Measurements from ENCODE around the gene TBC1D2B. TPM values are rescaled to one million over a fixed set of nuclear protein-coding genes. Genes with fewer than 3 reads are reported as not detected.

Gene TBC1D2B
- total RNA-seq, 1 experiment from 2014 or later = 50.0 TPM

GRCh38 chr15:78108300-78109084 lies 31.0 kb upstream of the TBC1D2B start:
- Mint-ChIP-seq H3K36me3 (ENCODE audit: insufficient read depth, unreplicated experiment) (peaks cover 4% of the 10 kb centered on the region), H3K4me1 (ENCODE audit: low read depth, unreplicated experiment) (peaks cover 17% of the 10 kb centered on the region), H3K9me3 (ENCODE audit: low read depth, unreplicated experiment) (no peaks in the 10 kb centered on the region), H3K27ac (ENCODE audit: unreplicated experiment) (no peak overlapping the region), H3K27me3 (ENCODE audit: unreplicated experiment) (no peaks in the 10 kb centered on the region), H3K4me3 (ENCODE audit: low read depth, unreplicated experiment) (no peak overlapping the region)
- CTCF ChIA-PET = interaction anchor here (0.5 to 3.8 kb wide), 30 partner anchors 9 to 358 kb away, joined by 3 to 40 read pairs (median 4); partner anchors contain the start of gene CIB2
- no TSS peak for BruUV-seq (replicated peaks)
- peak; percentile 98 for TF ChIP-seq CTCF (IDR thresholded peaks at IDR 0.05; ENCODE audit: unreplicated experiment)
- DNase-seq = peak; percentile 92
- intact Hi-C loops (cut with micrococcal nuclease; ENCODE audit: unreplicated experiment) = loop anchor here (1.0 kb wide), 2 partner anchors 141 to 149 kb away; no protein-coding TSS in a partner anchor

- intact Hi-C loops (cut with micrococcal nuclease; ENCODE audit: unreplicated experiment) = no loop called here
- DNase-seq = no peak
- no peak overlapping the region for H3K27ac Mint-ChIP-seq (ENCODE audit: unreplicated experiment)
- CTCF ChIA-PET = interaction anchor here (1.1 to 3.8 kb wide), 8 partner anchors 39 to 205 kb away, joined by 4 to 40 read pairs (median 4); no protein-coding TSS in a partner anchor
- H3K36me3 Mint-ChIP-seq (ENCODE audit: insufficient read depth, unreplicated experiment) = peaks cover 4% of the 10 kb centered on the region
- peaks cover 17% of the 10 kb centered on the region for H3K4me1 Mint-ChIP-seq (ENCODE audit: low read depth, unreplicated experiment)
- no TSS peak for BruUV-seq (replicated peaks)
- H3K9me3 Mint-ChIP-seq (ENCODE audit: low read depth, unreplicated experiment) = no peaks in the 10 kb centered on the region
- no peak for TF ChIP-seq CTCF (IDR thresholded peaks at IDR 0.05; ENCODE audit: unreplicated experiment)
- H3K4me3 Mint-ChIP-seq (ENCODE audit: low read depth, unreplicated experiment) = no peak overlapping the region
- H3K27me3 Mint-ChIP-seq (ENCODE audit: unreplicated experiment) = no peaks in the 10 kb centered on the region
Observed at GRCh38 chr15:78107471-78107870, 30.0 kb upstream of the TBC1D2B start.

GRCh38 chr15:78105476-78106241 lies 28.1 kb upstream of the TBC1D2B start:
- Mint-ChIP-seq H3K27me3 (ENCODE audit: unreplicated experiment) (no peaks in the 10 kb centered on the region), H3K9me3 (ENCODE audit: low read depth, unreplicated experiment) (no peaks in the 10 kb centered on the region), H3K4me1 (ENCODE audit: low read depth, unreplicated experiment) (peaks cover 17% of the 10 kb centered on the region), H3K4me3 (ENCODE audit: low read depth, unreplicated experiment) (no peak overlapping the region), H3K27ac (ENCODE audit: unreplicated experiment) (no peak overlapping the region), H3K36me3 (ENCODE audit: insufficient read depth, unreplicated experiment) (peaks cover 4% of the 10 kb centered on the region)
- intact Hi-C loops (cut with micrococcal nuclease; ENCODE audit: unreplicated experiment) = no loop called here
- no peak for DNase-seq
- CTCF ChIA-PET = interaction anchor here (1.1 kb wide), 1 partner anchor 82 kb away, joined by 4 read pairs; no protein-coding TSS in a partner anchor
- no peak for TF ChIP-seq CTCF (IDR thresholded peaks at IDR 0.05; ENCODE audit: unreplicated experiment)
- BruUV-seq (replicated peaks) = no TSS peak

GRCh38 chr15:78104566-78105475 lies 27.3 kb upstream of the TBC1D2B start:
- Mint-ChIP-seq H3K4me1 (ENCODE audit: low read depth, unreplicated experiment) (peaks cover 17% of the 10 kb centered on the region), H3K36me3 (ENCODE audit: insufficient read depth, unreplicated experiment) (peaks cover 4% of the 10 kb centered on the region), H3K27me3 (ENCODE audit: unreplicated experiment) (no peaks in the 10 kb centered on the region), H3K27ac (ENCODE audit: unreplicated experiment) (no peak overlapping the region), H3K4me3 (ENCODE audit: low read depth, unreplicated experiment) (no peak overlapping the region), H3K9me3 (ENCODE audit: low read depth, unreplicated experiment) (no peaks in the 10 kb centered on the region)
- CTCF ChIA-PET = interaction anchor here (0.6 to 0.7 kb wide), 2 partner anchors 8 to 29 kb away, joined by 3 to 4 read pairs; no protein-coding TSS in a partner anchor
- no peak for DNase-seq
- intact Hi-C loops (cut with micrococcal nuclease; ENCODE audit: unreplicated experiment) = no loop called here
- BruUV-seq (replicated peaks) = TSS peak; percentile 49
- TF ChIP-seq CTCF (IDR thresholded peaks at IDR 0.05; ENCODE audit: unreplicated experiment) = no peak
